RWPE2 (cell line): ENCODE data around the gene HMCN2.

Source experiments
- ATAC-seq: fragments of 200-7000 bp; cut with Tn5 transposase; 3 replicates; pipeline ENCODE4 v1.9.1; 2021; ENCODE audit warnings: low read depth
- DNase-seq: peaks from one replicate; pipeline ENCODE4 v3.0.0-alpha.2; 2020; ENCODE audit warnings: low spot score
- H3K27ac ChIP-seq: fragments of 450-650 bp; 2 replicates; pipeline ENCODE4 v1.5.1; 2017; ENCODE audit warnings: mild to moderate bottlenecking; ENCODE audit not compliant: poor library complexity, severe bottlenecking
- H3K27me3 ChIP-seq: fragments of 250-450 bp; sonication (Bioruptor Pico); 2 replicates; pipeline ENCODE4 v1.5.1; 2021; ENCODE audit warnings: mild to moderate bottlenecking, moderate library complexity; ENCODE audit not compliant: insufficient read depth, poor library complexity, severe bottlenecking
- H3K36me3 ChIP-seq: fragments of 250-450 bp; sonication (Bioruptor Pico); 2 replicates; pipeline ENCODE4 v1.5.1; 2020; ENCODE audit warnings: low read depth, mild to moderate bottlenecking, moderate library complexity
- H3K4me1 ChIP-seq: fragments of 250-450 bp; sonication (Bioruptor Pico); 2 replicates; pipeline ENCODE4 v1.5.1; 2021; ENCODE audit warnings: mild to moderate bottlenecking, moderate library complexity; ENCODE audit not compliant: insufficient read depth, poor library complexity, severe bottlenecking
- H3K4me3 ChIP-seq: fragments of 250-450 bp; sonication (Bioruptor Pico); 2 replicates; pipeline ENCODE4 v1.5.1; 2021; ENCODE audit warnings: mild to moderate bottlenecking, moderate library complexity; ENCODE audit not compliant: severe bottlenecking
- H3K9me3 ChIP-seq: fragments of 250-450 bp; sonication (Bioruptor Pico); 2 replicates; pipeline ENCODE4 v1.5.1; 2021; ENCODE audit warnings: mild to moderate bottlenecking, moderate library complexity; ENCODE audit not compliant: severe bottlenecking
- TF ChIP-seq, protein P1 (sequence below): fragments of 450-650 bp; IDR thresholded peaks from one replicate; pipeline ENCODE4 v1.5.1; 2017; ENCODE audit warnings: mild to moderate bottlenecking, moderate library complexity; ENCODE audit not compliant: poor library complexity, severe bottlenecking

The HMCN2 gene

DNA sequence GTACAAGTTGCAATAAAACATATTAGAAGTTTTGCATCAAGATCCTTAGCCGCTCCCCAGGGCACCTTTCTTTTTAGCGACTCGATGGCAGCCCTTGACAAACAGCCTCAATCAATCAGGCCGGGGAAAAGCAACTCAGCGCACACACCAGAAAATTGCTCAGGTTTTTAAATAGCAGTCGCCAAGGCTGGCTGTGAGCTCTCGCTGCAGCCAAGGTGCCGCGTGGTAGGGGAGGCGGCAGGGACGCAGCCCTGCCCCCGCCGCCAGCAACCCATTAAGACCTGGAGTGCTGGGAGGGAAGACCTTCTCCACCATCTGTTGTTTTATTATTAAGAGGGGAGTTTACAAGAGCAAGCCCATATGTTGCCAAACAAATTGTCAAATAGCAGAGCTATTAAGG, 201.8 kb downstream of the HMCN2 start:
- H3K4me1 ChIP-seq = no peaks in the 10 kb centered on the region
- DNase-seq (no peak), ATAC-seq (no peak)
- no peaks in the 10 kb centered on the region for H3K36me3 ChIP-seq
- TF ChIP-seq, protein P1, sequence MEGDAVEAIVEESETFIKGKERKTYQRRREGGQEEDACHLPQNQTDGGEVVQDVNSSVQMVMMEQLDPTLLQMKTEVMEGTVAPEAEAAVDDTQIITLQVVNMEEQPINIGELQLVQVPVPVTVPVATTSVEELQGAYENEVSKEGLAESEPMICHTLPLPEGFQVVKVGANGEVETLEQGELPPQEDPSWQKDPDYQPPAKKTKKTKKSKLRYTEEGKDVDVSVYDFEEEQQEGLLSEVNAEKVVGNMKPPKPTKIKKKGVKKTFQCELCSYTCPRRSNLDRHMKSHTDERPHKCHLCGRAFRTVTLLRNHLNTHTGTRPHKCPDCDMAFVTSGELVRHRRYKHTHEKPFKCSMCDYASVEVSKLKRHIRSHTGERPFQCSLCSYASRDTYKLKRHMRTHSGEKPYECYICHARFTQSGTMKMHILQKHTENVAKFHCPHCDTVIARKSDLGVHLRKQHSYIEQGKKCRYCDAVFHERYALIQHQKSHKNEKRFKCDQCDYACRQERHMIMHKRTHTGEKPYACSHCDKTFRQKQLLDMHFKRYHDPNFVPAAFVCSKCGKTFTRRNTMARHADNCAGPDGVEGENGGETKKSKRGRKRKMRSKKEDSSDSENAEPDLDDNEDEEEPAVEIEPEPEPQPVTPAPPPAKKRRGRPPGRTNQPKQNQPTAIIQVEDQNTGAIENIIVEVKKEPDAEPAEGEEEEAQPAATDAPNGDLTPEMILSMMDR = no peak
- H3K27me3 ChIP-seq = no peaks in the 10 kb centered on the region
- no peak overlapping the region for H3K27ac ChIP-seq
- no peak overlapping the region for H3K4me3 ChIP-seq
- no peaks in the 10 kb centered on the region for H3K9me3 ChIP-seq

DNA sequence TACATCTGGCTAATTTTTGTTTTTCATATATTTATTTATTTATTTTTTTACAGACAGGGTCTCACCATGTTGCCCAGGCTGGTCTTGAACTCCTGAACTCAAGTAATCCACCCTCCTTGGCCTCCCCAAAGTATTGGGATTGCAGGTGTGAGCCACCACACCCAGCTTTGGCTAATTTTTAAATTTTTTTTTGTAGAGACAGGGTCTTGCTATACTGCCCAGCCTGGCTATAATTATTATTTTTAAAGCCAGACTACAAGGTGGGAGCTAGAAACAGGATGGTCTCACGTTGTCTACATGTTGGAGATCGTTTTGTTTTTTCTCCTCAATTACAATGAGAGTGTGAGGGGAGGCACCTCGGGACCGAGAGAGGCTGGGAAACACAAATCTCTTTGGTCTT, 203.0 kb downstream of the HMCN2 start:
- no peak overlapping the region for H3K4me3 ChIP-seq
- no peaks in the 10 kb centered on the region for H3K9me3 ChIP-seq
- no peak for DNase-seq
- H3K36me3 ChIP-seq = no peaks in the 10 kb centered on the region
- no peak for ATAC-seq
- TF ChIP-seq, protein P1 = no peak
- H3K27ac ChIP-seq = no peak overlapping the region
- no peaks in the 10 kb centered on the region for H3K4me1 ChIP-seq
- no peaks in the 10 kb centered on the region for H3K27me3 ChIP-seq

DNA sequence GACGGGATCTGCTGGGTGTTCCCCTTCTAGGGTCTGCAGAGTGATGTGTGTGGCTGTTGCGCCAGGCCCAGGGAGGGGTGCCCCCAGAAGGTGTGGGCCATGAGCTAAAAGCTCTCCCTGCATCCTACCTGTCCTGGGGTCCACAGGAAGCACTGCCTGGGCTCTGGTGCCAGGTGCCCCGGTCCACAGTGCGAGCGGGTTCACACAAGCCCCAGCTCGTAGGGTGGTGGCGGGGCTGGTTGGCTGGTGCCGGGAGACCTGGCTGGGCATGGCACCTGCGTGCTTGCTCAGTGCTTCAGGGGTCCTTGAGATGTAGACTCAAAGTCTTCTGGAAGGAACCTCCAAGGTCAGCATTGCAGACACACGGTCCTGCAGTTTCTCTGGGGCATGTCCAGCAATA, 204.7 kb downstream of the HMCN2 start:
- Histone ChIP-seq H3K9me3 (no peaks in the 10 kb centered on the region), H3K27ac (no peak overlapping the region), H3K4me1 (no peaks in the 10 kb centered on the region), H3K4me3 (no peak overlapping the region), H3K36me3 (no peaks in the 10 kb centered on the region), H3K27me3 (no peaks in the 10 kb centered on the region)
- TF ChIP-seq, protein P1 = no peak
- ATAC-seq (no peak), DNase-seq (no peak)

DNA sequence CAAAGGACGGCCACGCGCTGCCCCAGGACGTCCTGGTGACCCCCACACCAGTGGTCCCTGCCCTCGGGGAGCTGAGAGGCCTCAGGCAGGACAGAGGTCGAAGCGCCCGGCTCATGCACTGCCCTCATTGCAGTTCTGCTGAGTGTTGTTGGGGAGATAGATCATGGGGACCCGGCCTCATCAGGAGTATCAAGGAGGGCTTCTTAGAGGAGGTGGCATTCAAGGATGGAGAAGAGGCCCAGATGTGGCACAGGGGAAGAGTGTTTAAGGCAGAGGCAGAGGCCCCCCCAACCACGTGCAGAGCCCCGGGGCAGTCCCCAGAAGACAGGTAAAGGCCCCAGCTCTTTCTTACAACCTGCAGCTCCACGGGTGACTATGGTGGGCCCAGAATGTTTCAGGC, 205.4 kb downstream of the HMCN2 start:
- Histone ChIP-seq H3K4me1 (no peaks in the 10 kb centered on the region), H3K36me3 (no peaks in the 10 kb centered on the region), H3K4me3 (no peak overlapping the region), H3K9me3 (no peaks in the 10 kb centered on the region), H3K27me3 (no peaks in the 10 kb centered on the region), H3K27ac (no peak overlapping the region)
- DNase-seq (no peak), ATAC-seq (no peak)
- TF ChIP-seq, protein P1 = no peak

DNA sequence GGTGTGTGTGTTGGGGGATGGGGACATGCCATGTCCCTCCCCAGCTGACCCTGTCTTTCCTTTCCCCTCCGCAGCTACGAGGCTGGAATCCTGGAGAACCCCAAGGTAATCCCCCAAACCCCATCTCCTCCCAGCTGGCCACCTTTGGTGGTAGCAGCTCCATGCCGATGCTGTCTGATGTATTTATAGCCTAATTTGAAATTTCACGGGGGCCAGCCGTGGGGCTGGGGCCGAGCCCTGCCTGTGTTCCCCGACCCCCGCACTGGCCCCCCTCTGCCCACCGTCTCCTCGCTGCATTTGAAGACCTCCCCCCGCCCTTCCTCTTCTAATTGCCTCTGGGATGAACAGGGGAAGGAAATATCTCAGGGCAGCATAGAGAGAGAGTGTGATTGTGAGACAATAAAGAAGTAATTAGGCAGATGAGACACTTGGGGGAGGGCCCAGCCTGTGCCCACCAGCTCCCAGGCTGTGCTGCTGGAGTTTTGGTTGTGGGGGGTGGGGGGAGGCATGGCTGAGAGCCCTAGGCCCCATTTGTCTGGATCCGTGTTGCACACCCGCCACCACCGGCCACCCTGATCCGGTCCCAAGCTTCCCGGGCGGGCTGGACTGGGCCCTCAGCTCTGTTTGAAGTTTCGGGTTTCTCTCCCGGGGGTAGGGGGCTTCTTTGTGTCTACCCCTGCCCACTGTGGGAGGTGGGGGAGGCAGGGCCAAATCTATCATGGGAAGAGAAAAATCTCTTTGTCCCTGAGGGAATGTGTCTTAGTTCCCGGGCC, 206.0 kb downstream of the HMCN2 start:
- H3K4me1 ChIP-seq = no peaks in the 10 kb centered on the region
- no peaks in the 10 kb centered on the region for H3K36me3 ChIP-seq
- no peaks in the 10 kb centered on the region for H3K27me3 ChIP-seq
- TF ChIP-seq, protein P1 = no peak
- no peak overlapping the region for H3K27ac ChIP-seq
- no peak for ATAC-seq
- H3K4me3 ChIP-seq = no peak overlapping the region
- H3K9me3 ChIP-seq = no peaks in the 10 kb centered on the region
- DNase-seq = no peak
